ENCODE measurements around the gene RBM44. TPM values are rescaled to one million over a fixed set of nuclear protein-coding genes. Genes with fewer than 3 reads are reported as not detected.
"Not testable (repeated sequence)": the region's sequence is repeated elsewhere in the genome, so short reads cannot be mapped to it uniquely, and the experiment has no call there.

RBM44 gene
- total RNA-seq, 2 experiments from 2014 or later, result 1.3 to 1.4 TPM

DNA sequence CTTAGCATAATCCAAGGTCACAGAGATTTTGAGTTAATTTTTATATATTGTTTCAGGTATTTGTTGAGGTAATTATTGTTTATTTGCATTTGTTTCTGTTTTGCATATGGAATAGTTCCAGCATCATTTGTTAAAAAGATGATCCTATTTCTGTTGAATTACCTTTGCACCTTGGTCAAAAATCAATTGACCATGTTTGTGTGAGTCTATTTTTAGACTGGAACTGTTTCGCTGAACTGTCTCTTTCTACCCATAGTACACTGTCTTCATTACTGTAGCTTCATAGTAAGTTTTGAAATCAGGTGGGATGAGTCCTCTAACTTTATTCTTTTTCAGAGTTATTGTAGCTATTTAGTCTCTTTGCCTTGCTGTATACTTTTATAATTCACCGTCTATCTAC is 31.9 kb downstream of the RBM44 start:
- Mint-ChIP-seq H3K27me3 (no peaks in the 10 kb centered on the region), H3K4me1 (no peaks in the 10 kb centered on the region), H3K27ac (no peak overlapping the region), H3K9me3 (no peaks in the 10 kb centered on the region), H3K4me3 (no peak overlapping the region), H3K36me3 (ENCODE audit: low read depth) (no peaks in the 10 kb centered on the region)
- no peak for DNase-seq
- ChIA-PET POLR2A (no interaction called here), CTCF (no interaction called here)

DNA sequence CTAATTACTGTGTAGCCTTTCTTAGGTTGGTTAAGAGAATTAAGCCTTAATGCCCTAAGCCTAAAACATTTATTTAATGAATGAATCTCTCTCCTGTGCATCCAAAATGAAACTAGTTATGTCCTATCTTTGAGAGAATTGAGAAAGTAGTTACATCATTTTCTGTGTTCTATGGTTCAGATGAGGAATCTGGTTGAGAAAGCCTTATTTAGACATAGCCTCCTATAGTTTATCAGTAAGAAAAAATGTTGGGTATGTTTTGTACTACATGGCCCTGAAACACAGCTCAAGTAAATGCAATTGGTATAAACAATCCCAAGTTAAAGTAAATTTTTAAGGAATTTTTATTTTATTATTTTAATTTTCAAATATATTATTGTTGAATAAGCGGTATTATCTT is 35.0 kb downstream of the RBM44 start:
- POLR2A ChIA-PET, result interaction anchor here (0.6 kb wide), 1 partner anchor 577 kb away, joined by 4 read pairs; no protein-coding TSS in a partner anchor
- H3K4me1 Mint-ChIP-seq, result no peaks in the 10 kb centered on the region
- H3K36me3 Mint-ChIP-seq (ENCODE audit: low read depth), result no peaks in the 10 kb centered on the region
- no peaks in the 10 kb centered on the region for H3K9me3 Mint-ChIP-seq
- CTCF ChIA-PET, result no interaction called here
- no peak overlapping the region for H3K27ac Mint-ChIP-seq
- no peaks in the 10 kb centered on the region for H3K27me3 Mint-ChIP-seq
- no peak for DNase-seq
- no peak overlapping the region for H3K4me3 Mint-ChIP-seq

DNA sequence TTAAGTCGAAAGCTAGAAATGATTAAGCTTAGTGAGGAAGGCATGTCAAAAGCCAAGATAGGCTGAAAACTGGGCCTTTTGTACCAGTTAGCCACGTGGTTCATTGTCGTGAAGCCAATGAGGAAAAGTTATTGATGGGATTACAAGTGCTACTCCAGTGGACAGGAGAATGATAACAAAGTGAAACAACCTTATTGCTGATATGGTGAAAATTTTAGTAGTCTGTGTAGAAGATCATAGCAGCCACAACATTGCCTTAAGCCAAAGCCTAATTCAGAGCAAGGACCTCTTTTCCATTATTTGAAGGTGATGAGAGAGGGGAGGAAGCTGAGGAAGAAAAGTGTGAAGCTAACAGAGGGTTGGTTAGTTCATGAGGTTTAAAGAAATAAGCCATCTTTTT is 36.8 kb downstream of the RBM44 start:
- Mint-ChIP-seq H3K27ac (no peak overlapping the region), H3K9me3 (no peaks in the 10 kb centered on the region), H3K36me3 (ENCODE audit: low read depth) (no peaks in the 10 kb centered on the region), H3K4me1 (no peaks in the 10 kb centered on the region), H3K27me3 (no peaks in the 10 kb centered on the region), H3K4me3 (no peak overlapping the region)
- POLR2A ChIA-PET, result no interaction called here
- CTCF ChIA-PET, result no interaction called here
- DNase-seq, result no peak

DNA sequence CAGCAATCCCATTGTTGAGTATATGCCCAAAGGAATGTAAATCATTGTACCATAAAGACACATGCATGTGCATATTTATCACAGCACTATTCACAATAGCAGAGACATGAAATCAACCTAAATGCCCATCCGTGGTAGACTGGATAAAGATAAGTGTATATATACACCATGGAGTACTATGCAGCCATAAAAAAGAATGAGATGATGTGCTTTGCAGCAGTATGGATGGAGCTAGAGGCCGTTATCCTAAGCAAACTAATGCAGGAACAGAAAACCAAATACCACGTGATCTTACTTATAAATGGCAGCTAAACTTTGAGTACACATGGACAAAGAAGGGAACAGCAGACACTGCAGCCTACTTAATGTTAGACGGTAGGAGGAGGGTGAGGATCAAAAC is 42.5 kb downstream of the RBM44 start:
- DNase-seq, result no peak
- Mint-ChIP-seq H3K27ac (no peak overlapping the region), H3K36me3 (ENCODE audit: low read depth) (no peaks in the 10 kb centered on the region), H3K4me3 (no peak overlapping the region), H3K4me1 (no peaks in the 10 kb centered on the region), H3K9me3 (peaks cover 7% of the 10 kb centered on the region), H3K27me3 (peaks cover 11% of the 10 kb centered on the region)
- POLR2A ChIA-PET, result no interaction called here
- CTCF ChIA-PET, result no interaction called here

DNA sequence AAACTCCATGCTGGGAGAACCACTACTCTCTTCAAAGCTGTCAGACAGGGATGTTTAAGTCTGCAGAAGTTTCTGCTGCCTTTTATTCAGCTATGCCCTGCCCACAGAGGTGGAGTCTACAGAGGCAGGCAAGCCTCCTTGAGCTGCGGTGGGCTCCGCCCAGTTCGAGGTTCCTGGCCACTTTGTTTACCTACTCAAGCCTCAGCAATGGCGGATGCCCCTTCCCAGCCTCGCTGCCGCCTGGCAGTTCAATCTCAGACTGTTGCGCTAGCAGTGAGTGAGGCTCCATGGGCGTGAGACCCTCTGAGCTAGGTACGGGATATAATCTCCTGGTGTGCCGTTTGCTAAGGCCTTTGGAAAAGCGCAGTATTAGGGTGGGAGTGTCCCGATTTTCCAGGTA is 50.4 kb downstream of the RBM44 start:
- CTCF ChIA-PET; H3K9me3 Mint-ChIP-seq; POLR2A ChIA-PET; H3K4me1 Mint-ChIP-seq; H3K27ac Mint-ChIP-seq; DNase-seq; H3K4me3 Mint-ChIP-seq; H3K36me3 Mint-ChIP-seq (ENCODE audit: low read depth): not testable (repeated sequence)
- peaks cover 18% of the 10 kb centered on the region for H3K27me3 Mint-ChIP-seq

DNA sequence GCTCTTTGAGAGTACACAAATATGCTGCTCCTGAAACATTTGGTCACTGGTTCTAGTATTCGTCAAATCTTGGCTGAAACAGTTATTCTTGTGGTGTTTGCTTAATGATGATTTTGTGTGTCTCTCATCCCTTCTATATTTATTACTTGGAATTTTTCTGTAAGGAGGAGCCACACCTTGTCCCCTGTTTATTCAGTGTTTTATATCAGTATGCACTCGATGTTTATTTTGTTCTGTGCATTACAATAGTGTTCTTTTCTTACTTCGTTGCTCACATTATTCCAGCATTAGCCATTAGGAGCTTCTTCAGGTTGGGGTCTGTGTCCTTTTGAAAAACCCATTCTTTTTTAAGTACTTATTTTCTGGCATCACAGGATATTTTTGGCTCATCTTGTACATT is 55.7 kb downstream of the RBM44 start:
- DNase-seq, result no peak
- ChIA-PET POLR2A (no interaction called here), CTCF (interaction anchor here (1.9 kb wide), 1 partner anchor 12 kb away, joined by 7 read pairs; no protein-coding TSS in a partner anchor)
- H3K4me3 Mint-ChIP-seq, result no peak overlapping the region
- H3K36me3 Mint-ChIP-seq (ENCODE audit: low read depth), result peaks cover 3% of the 10 kb centered on the region
- H3K27me3 Mint-ChIP-seq, result peaks cover 32% of the 10 kb centered on the region
- no peak overlapping the region for H3K27ac Mint-ChIP-seq
- no peaks in the 10 kb centered on the region for H3K9me3 Mint-ChIP-seq
- peaks cover 10% of the 10 kb centered on the region for H3K4me1 Mint-ChIP-seq

DNA sequence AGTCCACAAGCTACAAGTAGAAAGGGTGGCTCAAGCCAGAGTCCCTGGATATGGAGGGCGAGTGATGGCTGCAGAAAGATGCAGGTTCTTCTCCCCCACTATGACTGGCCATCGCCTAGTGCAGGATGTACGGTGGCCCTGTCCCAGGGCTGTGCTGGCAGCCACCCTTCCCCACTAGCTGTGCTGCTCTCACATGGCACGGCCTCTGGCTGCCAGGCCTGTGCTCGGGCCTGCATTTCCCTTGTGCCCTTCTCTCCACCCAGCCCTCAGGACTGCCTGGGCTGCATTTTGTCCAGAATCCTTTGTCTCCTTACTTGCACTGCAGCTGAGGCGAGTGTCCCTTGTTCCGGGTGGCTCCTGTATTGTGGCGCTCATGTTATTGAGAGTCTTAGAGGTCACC is 59.2 kb downstream of the RBM44 start:
- Mint-ChIP-seq H3K27me3 (peaks cover 51% of the 10 kb centered on the region), H3K4me1 (peaks cover 21% of the 10 kb centered on the region), H3K4me3 (no peak overlapping the region), H3K27ac (no peak overlapping the region), H3K36me3 (ENCODE audit: low read depth) (peaks cover 3% of the 10 kb centered on the region), H3K9me3 (no peaks in the 10 kb centered on the region)
- DNase-seq, result no peak
- POLR2A ChIA-PET, result no interaction called here
- CTCF ChIA-PET, result interaction anchor here (1.0 to 1.6 kb wide), 7 partner anchors 30 to 405 kb away, joined by 3 to 4 read pairs (median 3); no protein-coding TSS in a partner anchor

DNA sequence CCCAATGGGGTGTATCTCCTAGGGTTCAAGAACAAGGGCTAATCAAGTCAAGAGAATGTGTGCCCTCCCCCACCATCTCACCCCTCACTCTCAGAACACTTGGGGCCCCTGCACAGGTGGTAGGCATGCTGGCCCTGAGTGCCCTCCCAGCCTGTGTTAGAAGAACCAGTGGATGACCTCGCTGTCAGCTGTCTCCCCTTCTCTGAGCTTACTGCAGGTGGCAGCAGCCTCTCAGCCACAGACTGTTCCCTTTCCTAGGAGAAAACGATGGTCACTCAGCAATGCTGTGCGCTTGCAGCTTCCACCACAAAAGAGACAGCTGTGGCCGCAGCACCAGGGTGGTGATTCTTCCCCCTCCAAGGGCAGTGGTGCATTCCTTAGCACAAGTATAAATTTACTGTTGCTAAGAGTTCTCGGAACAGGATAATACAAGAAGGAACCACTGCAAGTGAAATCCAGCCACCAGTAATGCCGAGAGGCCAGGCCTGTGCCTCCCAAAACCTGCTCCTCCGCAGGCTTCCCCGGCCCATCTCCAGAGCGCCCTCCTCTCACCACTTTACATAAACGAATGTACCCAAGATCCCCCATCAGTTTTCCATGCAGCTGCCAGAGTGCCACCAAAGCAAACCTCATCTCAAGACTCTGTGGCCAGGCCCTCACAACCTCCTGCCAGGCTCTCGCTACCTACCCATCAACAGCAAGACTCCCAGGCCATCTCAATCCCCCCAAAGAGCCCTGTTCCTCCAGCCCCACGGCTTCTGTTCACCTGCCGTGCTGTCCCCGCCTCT is 59.9 kb downstream of the RBM44 start:
- H3K36me3 Mint-ChIP-seq (ENCODE audit: low read depth), result peaks cover 3% of the 10 kb centered on the region

DNA sequence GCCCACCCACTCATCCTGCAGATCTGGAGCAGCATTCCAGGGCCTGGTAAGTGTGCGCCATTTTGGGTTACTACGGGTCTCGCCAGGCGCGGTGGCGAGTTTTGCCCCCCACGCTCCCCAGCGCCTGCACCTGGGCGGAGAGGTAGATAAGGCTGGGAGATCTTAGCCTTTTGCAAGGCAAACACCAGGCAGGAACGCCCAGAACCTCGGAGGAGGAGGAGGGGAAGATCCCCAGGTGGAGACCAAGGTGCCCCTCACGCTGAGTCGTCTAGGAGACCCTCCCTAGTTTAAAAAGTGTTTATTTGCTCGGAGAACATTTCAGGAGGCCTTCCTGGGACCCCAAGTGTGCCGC is 60.5 kb downstream of the RBM44 start:
- ChIA-PET CTCF (interaction anchor here (0.7 to 1.6 kb wide), 7 partner anchors 32 to 407 kb away, joined by 3 to 4 read pairs (median 3); no protein-coding TSS in a partner anchor), POLR2A (no interaction called here)
- Mint-ChIP-seq H3K27me3 (peaks cover 51% of the 10 kb centered on the region), H3K36me3 (ENCODE audit: low read depth) (peaks cover 3% of the 10 kb centered on the region), H3K4me3 (peak overlapping the region; percentile 66), H3K4me1 (peaks cover 21% of the 10 kb centered on the region), H3K9me3 (no peaks in the 10 kb centered on the region), H3K27ac (no peak overlapping the region)
- DNase-seq, result no peak

More for the DNA sequence above, 59.9 kb downstream of the RBM44 start:
- CTCF ChIA-PET, result interaction anchor here (0.7 to 1.6 kb wide), 9 partner anchors 31 to 407 kb away, joined by 3 to 4 read pairs (median 3); no protein-coding TSS in a partner anchor
- H3K27ac Mint-ChIP-seq, result peak overlapping the region; percentile 21
- DNase-seq, result peak; percentile 55
- POLR2A ChIA-PET, result interaction anchor here (0.6 kb wide), 1 partner anchor 13 kb away, joined by 3 read pairs; no protein-coding TSS in a partner anchor
- H3K27me3 Mint-ChIP-seq, result peaks cover 51% of the 10 kb centered on the region
- peak overlapping the region; percentile 66 for H3K4me3 Mint-ChIP-seq
- peaks cover 21% of the 10 kb centered on the region for H3K4me1 Mint-ChIP-seq
- H3K9me3 Mint-ChIP-seq, result no peaks in the 10 kb centered on the region

DNA sequence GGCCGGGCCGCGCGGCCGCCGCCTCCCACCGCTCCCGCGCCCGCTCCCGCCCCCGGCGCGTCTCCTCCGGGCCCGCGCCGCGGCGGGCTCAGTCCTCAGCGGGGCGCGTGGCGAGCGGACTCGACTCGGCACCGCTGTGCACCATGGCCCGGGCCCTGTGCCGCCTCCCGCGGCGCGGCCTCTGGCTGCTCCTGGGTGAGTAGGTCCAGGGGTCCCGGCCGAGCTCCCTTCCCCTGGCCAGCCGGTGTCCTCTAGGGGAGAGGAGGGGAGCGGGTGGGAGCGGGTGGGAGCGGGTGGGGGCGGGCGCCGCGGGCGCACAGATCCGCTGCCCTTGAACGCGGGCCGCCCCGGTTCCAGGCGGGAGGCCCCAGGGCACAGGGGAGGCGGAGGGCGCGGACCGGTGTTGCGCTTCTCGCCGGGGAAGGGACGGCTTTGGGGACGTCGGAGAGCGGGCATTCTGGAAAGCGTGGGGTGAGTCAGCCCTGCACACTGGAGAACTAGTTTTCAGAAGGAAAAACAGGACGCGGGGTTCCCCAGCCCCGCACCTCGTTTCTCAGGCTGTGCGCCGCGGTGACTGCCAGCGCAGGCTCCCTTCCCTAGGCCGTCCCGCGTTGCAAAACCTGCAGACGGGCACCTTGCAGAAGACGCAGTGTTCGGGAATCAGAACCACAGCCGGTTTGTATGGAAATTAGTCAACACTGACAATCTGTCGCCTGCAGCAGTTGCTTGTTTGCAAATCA is 61.1 kb downstream of the RBM44 start, which contains the start of gene RAMP1:
RAMP1 (plus strand) TSS at position 91 of the 740 bp plus-strand sequence; CDS start at position 144, 53 bp downstream.
- CTCF ChIA-PET, result no interaction called here
- no peaks in the 10 kb centered on the region for H3K9me3 Mint-ChIP-seq
- H3K4me3 Mint-ChIP-seq, result peak within 1 kb of the TSS; percentile 66
- POLR2A ChIA-PET, result no interaction called here
- H3K36me3 Mint-ChIP-seq (ENCODE audit: low read depth), result peaks cover 3% of the 10 kb centered on the region
- H3K27me3 Mint-ChIP-seq, result peaks cover 51% of the 10 kb centered on the region
- peaks cover 21% of the 10 kb centered on the region for H3K4me1 Mint-ChIP-seq
- DNase-seq, result no peak
- peak within 1 kb of the TSS; percentile 21 for H3K27ac Mint-ChIP-seq

DNA sequence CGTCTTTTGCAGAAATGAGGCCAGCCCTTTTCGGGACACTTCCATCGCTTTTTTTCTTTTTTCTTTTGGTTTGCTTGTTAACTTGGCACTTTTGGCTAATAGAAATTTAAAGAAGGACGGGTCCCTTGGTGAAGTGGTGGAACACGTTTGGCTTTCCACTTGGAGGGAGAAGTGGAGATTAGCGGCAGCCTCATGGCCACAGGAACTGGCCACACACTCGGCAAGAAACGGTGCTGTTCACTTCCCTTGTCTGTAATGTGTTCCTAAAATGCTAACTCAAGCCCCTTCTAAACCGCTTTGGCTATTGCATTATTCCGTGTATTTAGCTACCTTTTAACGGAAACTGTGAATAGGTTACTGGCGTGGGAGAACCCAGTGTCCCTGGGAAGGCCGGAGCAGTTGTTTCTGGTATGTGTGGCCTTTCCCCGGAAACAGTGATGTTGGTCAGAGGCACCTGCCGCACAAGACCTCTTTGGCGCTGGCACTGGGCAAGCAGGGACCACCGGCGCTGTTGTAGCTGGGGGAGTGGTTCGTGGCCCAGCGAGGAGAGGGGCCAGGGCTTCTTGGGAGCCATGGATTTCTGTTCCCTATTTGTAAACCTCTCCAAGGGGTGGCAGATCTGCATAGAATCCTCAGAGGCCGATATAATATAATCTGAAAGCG is 61.8 kb downstream of the RBM44 start:
- Mint-ChIP-seq H3K27me3 (peaks cover 51% of the 10 kb centered on the region), H3K4me3 (peak overlapping the region; percentile 58), H3K36me3 (ENCODE audit: low read depth) (peaks cover 3% of the 10 kb centered on the region), H3K9me3 (no peaks in the 10 kb centered on the region), H3K27ac (no peak overlapping the region), H3K4me1 (peaks cover 21% of the 10 kb centered on the region)
- ChIA-PET CTCF (no interaction called here), POLR2A (no interaction called here)
- DNase-seq, result no peak

DNA sequence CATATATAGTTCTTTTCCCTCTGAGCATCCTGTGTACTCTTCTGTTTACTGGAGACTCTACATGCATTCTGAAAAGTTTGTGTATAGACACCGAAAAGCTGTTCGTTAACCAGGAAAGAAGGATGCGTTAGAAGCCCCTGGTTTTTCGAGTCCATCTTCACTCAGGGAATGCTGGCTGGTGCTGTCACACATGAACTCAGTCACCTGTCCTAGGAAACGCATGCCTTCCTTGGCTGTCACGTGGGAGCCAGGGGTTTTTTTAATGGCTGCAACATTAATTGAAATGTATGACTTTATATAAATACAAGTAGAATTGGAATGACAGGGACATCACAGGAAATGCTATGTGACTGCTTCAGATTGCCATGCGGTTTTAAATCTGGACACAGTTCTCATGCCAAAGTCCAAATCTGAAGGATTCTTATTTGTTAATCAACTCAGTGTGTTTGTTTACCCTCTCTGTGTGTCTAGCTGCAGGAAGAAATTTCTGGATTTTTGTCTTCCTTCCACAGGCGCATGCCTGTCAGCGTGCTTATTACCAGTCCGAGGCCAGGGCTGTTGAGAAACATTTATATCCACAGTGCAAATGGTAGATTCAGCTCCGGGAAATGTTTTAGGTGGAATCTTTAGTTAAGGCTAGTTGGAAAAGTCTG is 63.4 kb downstream of the RBM44 start:
- DNase-seq, result no peak
- Mint-ChIP-seq H3K9me3 (no peaks in the 10 kb centered on the region), H3K36me3 (ENCODE audit: low read depth) (peaks cover 3% of the 10 kb centered on the region), H3K4me1 (peaks cover 21% of the 10 kb centered on the region), H3K4me3 (no peak overlapping the region), H3K27ac (no peak overlapping the region), H3K27me3 (peaks cover 40% of the 10 kb centered on the region)
- POLR2A ChIA-PET, result no interaction called here
- CTCF ChIA-PET, result interaction anchor here (1.4 kb wide), 1 partner anchor 8 kb away, joined by 3 read pairs; no protein-coding TSS in a partner anchor

Measured in activated CD4-positive, alpha-beta T cell treated with anti-CD3 and anti-CD28 coated beads, Interleukin-2, amount 10 ng/mL, durations not matched to agents 7 days and 5 days (primary cell).